Fibroblast of lung (primary cell): ENCODE measurements around the gene LHX4. TPM values are rescaled to one million over a fixed set of nuclear protein-coding genes. Genes with fewer than 3 reads are reported as not detected.

Source experiments
- DNase-seq, 2 donors: peaks; one replicate each; pipeline versions ENCODE4 v3.0.0 to v3.0.0-alpha.2; 2010; ENCODE audit warnings: low read depth in 2 of 2
- H2AFZ ChIP-seq: 2 replicates; pipeline ENCODE4 v1.5.1; 2012; ENCODE audit warnings: low read length, control low read depth, inconsistent platforms
- H3K27ac ChIP-seq: 2 replicates; pipeline ENCODE4 v1.5.1; 2011; ENCODE audit warnings: low read length, control low read depth; ENCODE audit not compliant: insufficient read depth
- H3K27me3 ChIP-seq: 2 replicates; pipeline ENCODE4 v1.5.1; 2011; ENCODE audit warnings: mild to moderate bottlenecking, low read length; ENCODE audit not compliant: control insufficient read depth, insufficient read depth
- H3K36me3 ChIP-seq: 2 replicates; pipeline ENCODE4 v1.5.1; 2011; ENCODE audit warnings: low read length; ENCODE audit not compliant: control insufficient read depth, insufficient read depth
- H3K4me1 ChIP-seq: 2 replicates; pipeline ENCODE4 v1.5.1; 2011; ENCODE audit warnings: low read length; ENCODE audit not compliant: control insufficient read depth, insufficient read depth; ENCODE audit errors: extremely low read depth
- H3K4me2 ChIP-seq: 2 replicates; pipeline ENCODE4 v1.5.1; 2011; ENCODE audit warnings: low read length, control low read depth; ENCODE audit not compliant: insufficient read depth; ENCODE audit errors: extremely low read depth
- H3K4me3 ChIP-seq, 4 experiments: fragments of 200-600 bp in 1 of 4; sonication (generic) in 1 of 4; replicated peaks in 1 of 4; 2 replicates each; pipeline ENCODE4 v1.5.1; 2011 to 2016; ENCODE audit warnings: low read length in 4 of 4, low read depth in 3 of 4, mild to moderate bottlenecking in 3 of 4, control low read depth in 2 of 4, inconsistent platforms in 1 of 4, mixed read lengths in 1 of 4; ENCODE audit not compliant: insufficient read depth in 1 of 4; ENCODE audit errors: control extremely low read depth in 1 of 4
- H3K79me2 ChIP-seq: 2 replicates; pipeline ENCODE4 v1.5.1; 2012; ENCODE audit warnings: mild to moderate bottlenecking, low read length, inconsistent platforms; ENCODE audit not compliant: control insufficient read depth, insufficient read depth
- H3K9ac ChIP-seq: 2 replicates; pipeline ENCODE4 v1.5.1; 2011; ENCODE audit warnings: mild to moderate bottlenecking, low read length, control low read depth; ENCODE audit not compliant: insufficient read depth
- H3K9me3 ChIP-seq: 2 replicates; pipeline ENCODE4 v1.5.1; 2012; ENCODE audit warnings: low read depth, low read length; ENCODE audit not compliant: control insufficient read depth, insufficient read depth
- H4K20me1 ChIP-seq: 2 replicates; pipeline ENCODE4 v1.5.1; 2011; ENCODE audit warnings: low read length; ENCODE audit not compliant: control insufficient read depth, insufficient read depth; ENCODE audit errors: extremely low read depth
- CTCF ChIP-seq, 2 donors: IDR thresholded peaks in 1 of 2; conservative IDR thresholded peaks in 1 of 2; 1 replicate in 1 of 2; 2 replicates in 1 of 2; pipeline ENCODE4 v1.5.1; 2011 to 2012; ENCODE audit warnings: low read length in 2 of 2, control low read depth in 1 of 2, inconsistent platforms in 1 of 2, low read depth in 1 of 2, mild to moderate bottlenecking in 1 of 2
- EZH2 ChIP-seq: IDR thresholded peaks from 2 replicates; pipeline ENCODE4 v1.5.1; 2012; ENCODE audit warnings: low read length, control low read depth, mild to moderate bottlenecking; ENCODE audit errors: missing control alignments
- polyA plus RNA-seq, 2 donors: library from polyadenylated mRNA; depleted of rRNA in 1 of 2; stranded (reverse) in 1 of 2; unstranded in 1 of 2; fragments of >200 nt; gene quantifications; 2 replicates each; pipeline ENCODE4 v1.2.1, GENCODE V29; 2011 to 2012; ENCODE audit warnings: missing spikeins in 1 of 2
- total RNA-seq: library from RNA; depleted of rRNA; stranded (reverse); fragments of >200 nt; gene quantifications from 2 replicates; pipeline ENCODE4 v1.2.1, GENCODE V29; 2014

LHX4 gene
- total and polyA plus RNA-seq, 2 donors (not counting 1 experiment from before 2014, with no cell fraction given), result 0.03 to 0.33 TPM

- H3K79me2 ChIP-seq, result no peaks in the 10 kb centered on the region
- peaks cover 3% of the 10 kb centered on the region for H3K27me3 ChIP-seq
- no peak for DNase-seq
- H2AFZ ChIP-seq, result no peak overlapping the region
- no peaks in the 10 kb centered on the region for H3K9me3 ChIP-seq
- no peaks in the 10 kb centered on the region for H3K4me1 ChIP-seq
- H3K27ac ChIP-seq, result no peak overlapping the region
- H3K4me2 ChIP-seq, result no peak overlapping the region
- no peak overlapping the region for H3K9ac ChIP-seq
- H4K20me1 ChIP-seq, result no peaks in the 10 kb centered on the region
- no peaks in the 10 kb centered on the region for H3K36me3 ChIP-seq
- TF ChIP-seq CTCF (conservative IDR thresholded peaks at IDR 0.05 in 1 of 2, IDR thresholded peaks at IDR 0.05 in 1 of 2; ENCODE audit: low read depth in 1 of 2, low read length in 2 of 2) (no peak), EZH2 (no peak)
- no peak overlapping the region for H3K4me3 ChIP-seq
Observed at GRCh38 chr1:180251526-180252305, 21.7 kb downstream of the LHX4 start.

GRCh38 chr1:180252638-180253536 is 22.8 kb downstream of the LHX4 start:
- H3K36me3 ChIP-seq, result no peaks in the 10 kb centered on the region
- H2AFZ ChIP-seq, result no peak overlapping the region
- peak; percentile 85 to 90 for TF ChIP-seq CTCF (conservative IDR thresholded peaks at IDR 0.05 in 1 of 2, IDR thresholded peaks at IDR 0.05 in 1 of 2; ENCODE audit: low read depth in 1 of 2, low read length in 2 of 2)
- no peak for TF ChIP-seq EZH2
- H3K4me3 ChIP-seq, result no peak overlapping the region
- H3K27me3 ChIP-seq, result peaks cover 3% of the 10 kb centered on the region
- H3K79me2 ChIP-seq, result no peaks in the 10 kb centered on the region
- no peak overlapping the region for H3K4me2 ChIP-seq
- no peak overlapping the region for H3K27ac ChIP-seq
- DNase-seq, result peak; percentile 34 to 65
- H4K20me1 ChIP-seq, result no peaks in the 10 kb centered on the region
- no peaks in the 10 kb centered on the region for H3K4me1 ChIP-seq
- H3K9me3 ChIP-seq, result no peaks in the 10 kb centered on the region
- H3K9ac ChIP-seq, result no peak overlapping the region
